Prostate gland (tissue), 2 donors: ENCODE measurements around the gene SLCO3A1. TPM values are rescaled to one million over a fixed set of nuclear protein-coding genes. Genes with fewer than 3 reads are reported as not detected.

Experiments
- DNase-seq: peaks from one replicate; pipeline ENCODE4 v3.0.0-alpha.2; 2019; ENCODE audit warnings: low spot score
- H3K27ac ChIP-seq, 2 donors: fragments of 200-600 bp; sonication (generic); 2 replicates each; pipeline ENCODE4 v1.5.1; 2017 to 2019
- H3K27me3 ChIP-seq: fragments of 200-600 bp; sonication (generic); replicated peaks from 2 replicates; pipeline ENCODE4 v1.5.1; 2019; ENCODE audit not compliant: insufficient read depth
- H3K36me3 ChIP-seq, 2 donors: fragments of 200-600 bp; sonication (generic); 1 replicate in 1 of 2; 2 replicates in 1 of 2; pipeline versions ENCODE4 v1.5.1 to v1.8.1; 2017 to 2019
- H3K4me1 ChIP-seq: fragments of 200-600 bp; sonication (generic); replicated peaks from 2 replicates; pipeline ENCODE4 v1.5.1; 2019
- H3K4me3 ChIP-seq, 2 donors: fragments of 200-600 bp; sonication (generic); 2 replicates each; pipeline ENCODE4 v1.5.1; 2017 to 2019
- H3K9me3 ChIP-seq: fragments of 200-600 bp; sonication (generic); 2 replicates; pipeline ENCODE4 v1.5.1; 2017
- POLR2A ChIP-seq: fragments of 450-650 bp; IDR thresholded peaks from one replicate; pipeline ENCODE4 v1.6.1; 2016; ENCODE audit warnings: antibody characterized with exemption, mild to moderate bottlenecking
- POLR2AphosphoS5 ChIP-seq: sonication (generic); formaldehyde crosslinking; IDR thresholded peaks from one replicate; pipeline ENCODE4 v1.6.1; 2017; ENCODE audit warnings: antibody characterized with exemption
- WGBS: methylation state at CpG from one replicate; pipeline ENCODE4 v1.1.5; 2018; 5-methylcytosine and 5-hydroxymethylcytosine counted together
- intact Hi-C: fragments of 100-400 bp; cut with DNase I; formaldehyde crosslinking; loops from one replicate; pipeline ENCODE4 v1.14.2; 2022
- total RNA-seq, 2 donors: library from RNA; depleted of rRNA; stranded (reverse); fragments of >200 nt; gene quantifications; one replicate each; pipeline ENCODE4 v1.1.0, GENCODE V29; 2016
- TF ChIP-seq, protein P1 (sequence below), 4 experiments: fragments of 200-600 bp in 2 of 4; fragments of 450-650 bp in 2 of 4; sonication (generic) in 2 of 4; IDR thresholded peaks; 1 replicate in 3 of 4; 2 replicates in 1 of 4; pipeline ENCODE4 v1.5.1; 2016 to 2019; ENCODE audit warnings: antibody characterized with exemption in 4 of 4, mild to moderate bottlenecking in 2 of 4, moderate library complexity in 2 of 4

SLCO3A1 gene
- total RNA-seq, 2 donors from 2014 or later = 7.4 to 35.3 TPM

DNA sequence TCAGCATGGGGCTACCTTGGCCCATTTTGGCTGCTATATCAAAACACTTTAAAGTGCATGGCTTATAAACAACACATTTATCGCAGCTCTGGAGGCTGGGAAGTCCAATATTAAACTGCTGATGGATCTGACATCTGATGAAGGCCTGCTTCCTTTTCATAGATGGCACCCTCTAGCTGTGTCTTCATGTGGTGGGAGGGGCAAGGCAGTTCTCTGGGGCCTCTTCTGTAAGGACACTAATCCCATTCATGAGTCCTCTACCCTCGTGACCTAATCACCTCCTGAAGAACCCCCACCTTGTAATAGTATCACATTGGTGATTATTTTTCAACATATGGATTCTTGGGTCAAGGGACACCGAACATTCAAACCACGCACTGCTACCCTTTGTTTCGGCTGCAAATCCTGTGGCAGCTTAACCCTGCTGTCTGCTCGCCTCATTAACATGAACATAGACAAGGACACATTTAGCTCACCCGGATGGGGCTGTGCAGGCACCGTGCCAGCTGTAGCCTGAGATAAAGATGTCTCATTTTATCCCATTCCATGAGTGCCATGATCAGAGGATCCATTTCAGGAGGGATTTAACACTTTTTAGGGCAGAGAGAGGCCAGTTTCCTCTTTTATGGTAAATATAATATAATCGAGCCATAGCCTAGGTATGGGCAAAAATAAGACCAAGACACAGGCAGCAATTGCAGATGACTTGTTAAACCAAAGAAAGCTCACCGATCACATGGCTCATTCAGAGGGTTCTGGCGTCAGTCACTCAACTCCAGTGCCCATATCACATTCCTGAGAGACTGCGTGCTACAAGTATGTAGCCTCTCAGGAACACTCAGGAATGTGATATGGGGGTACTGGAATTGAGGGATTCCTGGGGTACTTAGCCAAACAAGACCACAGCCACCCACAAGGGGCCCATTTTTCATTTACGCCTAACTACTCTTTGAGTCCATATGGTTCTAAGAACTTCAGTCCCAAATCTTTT, 289.0 kb downstream of the SLCO3A1 start:
- Histone ChIP-seq H3K4me1 (no peaks in the 10 kb centered on the region), H3K27me3 (no peaks in the 10 kb centered on the region), H3K4me3 (no peak overlapping the region), H3K27ac (no peak overlapping the region), H3K36me3 (no peaks in the 10 kb centered on the region), H3K9me3 (no peaks in the 10 kb centered on the region)
- WGBS = 88% methylated on average over 13 of the region's 13 CpGs
- intact Hi-C loops = no loop called here
- DNase-seq = no peak
- TF ChIP-seq POLR2A (no peak), POLR2AphosphoS5 (no peak)
- TF ChIP-seq, protein P1, sequence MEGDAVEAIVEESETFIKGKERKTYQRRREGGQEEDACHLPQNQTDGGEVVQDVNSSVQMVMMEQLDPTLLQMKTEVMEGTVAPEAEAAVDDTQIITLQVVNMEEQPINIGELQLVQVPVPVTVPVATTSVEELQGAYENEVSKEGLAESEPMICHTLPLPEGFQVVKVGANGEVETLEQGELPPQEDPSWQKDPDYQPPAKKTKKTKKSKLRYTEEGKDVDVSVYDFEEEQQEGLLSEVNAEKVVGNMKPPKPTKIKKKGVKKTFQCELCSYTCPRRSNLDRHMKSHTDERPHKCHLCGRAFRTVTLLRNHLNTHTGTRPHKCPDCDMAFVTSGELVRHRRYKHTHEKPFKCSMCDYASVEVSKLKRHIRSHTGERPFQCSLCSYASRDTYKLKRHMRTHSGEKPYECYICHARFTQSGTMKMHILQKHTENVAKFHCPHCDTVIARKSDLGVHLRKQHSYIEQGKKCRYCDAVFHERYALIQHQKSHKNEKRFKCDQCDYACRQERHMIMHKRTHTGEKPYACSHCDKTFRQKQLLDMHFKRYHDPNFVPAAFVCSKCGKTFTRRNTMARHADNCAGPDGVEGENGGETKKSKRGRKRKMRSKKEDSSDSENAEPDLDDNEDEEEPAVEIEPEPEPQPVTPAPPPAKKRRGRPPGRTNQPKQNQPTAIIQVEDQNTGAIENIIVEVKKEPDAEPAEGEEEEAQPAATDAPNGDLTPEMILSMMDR (IDR thresholded peaks at IDR 0.05) = no peak

DNA sequence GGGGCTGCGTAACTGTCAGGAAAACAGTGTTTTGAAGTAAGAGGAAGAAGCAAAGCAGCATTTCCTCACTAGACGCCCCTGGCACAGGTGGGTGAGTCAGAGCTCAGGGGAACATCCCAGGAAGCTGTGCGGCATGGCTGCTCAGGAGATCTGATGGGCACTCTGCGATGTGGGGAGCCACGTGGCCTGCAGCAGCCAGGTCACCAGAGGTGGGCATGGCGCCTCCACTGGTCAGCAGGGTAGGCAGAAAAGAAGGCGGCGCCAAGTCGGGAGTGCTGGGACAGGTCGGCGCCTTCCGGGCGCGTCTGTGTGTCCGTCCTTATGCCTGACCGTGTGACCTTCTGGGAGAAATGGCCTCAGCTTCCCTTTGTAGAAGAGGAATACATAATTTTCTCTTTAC, 290.3 kb downstream of the SLCO3A1 start:
- H3K27ac ChIP-seq = no peak overlapping the region
- DNase-seq = no peak
- no peaks in the 10 kb centered on the region for H3K36me3 ChIP-seq
- WGBS = 96% methylated on average over 16 of the region's 16 CpGs
- H3K9me3 ChIP-seq = no peaks in the 10 kb centered on the region
- no peaks in the 10 kb centered on the region for H3K27me3 ChIP-seq
- no peaks in the 10 kb centered on the region for H3K4me1 ChIP-seq
- no peak overlapping the region for H3K4me3 ChIP-seq
- TF ChIP-seq, protein P1 (IDR thresholded peaks at IDR 0.05) = no peak
- TF ChIP-seq POLR2AphosphoS5 (no peak), POLR2A (no peak)
- intact Hi-C loops = no loop called here

DNA sequence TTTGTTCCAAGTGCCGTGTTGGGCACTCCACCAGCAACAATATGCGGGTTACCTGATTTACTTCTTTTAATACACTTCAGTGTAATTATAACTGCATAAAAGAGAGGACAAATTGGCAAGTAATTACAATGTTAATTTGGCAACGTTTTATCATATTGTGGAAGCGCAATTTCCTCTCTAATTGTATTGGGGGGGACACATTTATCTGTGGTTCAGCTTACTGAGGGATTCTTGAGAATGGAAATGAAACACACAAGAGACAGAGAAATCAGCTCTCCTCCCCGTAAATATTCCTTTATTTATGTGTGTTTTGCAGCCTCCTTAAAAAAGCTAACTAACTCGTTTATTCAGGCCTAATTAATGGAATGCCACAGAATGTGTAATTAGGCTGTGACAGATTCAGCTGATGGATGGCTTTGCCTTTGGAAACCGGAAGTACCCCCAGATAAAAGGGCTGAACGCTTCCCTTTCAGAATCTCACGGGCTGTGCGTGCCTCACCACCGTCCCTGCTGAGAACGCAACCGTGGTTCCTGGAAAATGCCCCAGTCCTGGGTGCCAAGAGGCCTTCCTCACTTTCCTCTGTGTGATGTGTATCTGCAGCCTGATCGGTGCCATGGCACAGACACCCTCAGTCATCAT, 293.1 kb downstream of the SLCO3A1 start:
- DNase-seq = no peak
- no peaks in the 10 kb centered on the region for H3K27me3 ChIP-seq
- H3K4me3 ChIP-seq = no peak overlapping the region
- no peak overlapping the region for H3K27ac ChIP-seq
- TF ChIP-seq, protein P1 (IDR thresholded peaks at IDR 0.05) = no peak
- no peak for TF ChIP-seq POLR2AphosphoS5
- no peak for TF ChIP-seq POLR2A
- WGBS = 77% methylated on average over 14 of the region's 14 CpGs
- no peaks in the 10 kb centered on the region for H3K4me1 ChIP-seq
- H3K36me3 ChIP-seq = no peaks in the 10 kb centered on the region
- intact Hi-C loops = no loop called here
- no peaks in the 10 kb centered on the region for H3K9me3 ChIP-seq

DNA sequence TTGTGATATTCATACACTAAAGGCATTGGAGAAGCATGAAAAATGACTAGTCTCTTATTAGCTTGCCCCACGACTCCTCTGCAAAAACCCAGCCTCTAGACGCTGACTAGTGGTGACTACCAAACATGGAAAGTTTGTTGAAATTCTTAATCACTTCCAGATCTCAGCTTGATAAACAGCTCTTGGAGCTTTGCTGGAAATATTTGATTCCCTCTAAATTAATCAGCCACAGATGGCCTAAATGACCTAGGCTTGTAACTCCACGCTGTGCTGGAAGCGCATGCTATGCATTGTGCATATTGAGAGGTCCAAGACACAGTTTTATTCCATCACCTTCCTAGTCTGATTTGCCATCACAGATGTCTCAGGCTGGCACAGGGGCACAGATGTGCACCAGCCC, 295.5 kb downstream of the SLCO3A1 start:
- Histone ChIP-seq H3K9me3 (no peaks in the 10 kb centered on the region), H3K27ac (no peak overlapping the region), H3K4me3 (no peak overlapping the region), H3K36me3 (no peaks in the 10 kb centered on the region), H3K4me1 (no peaks in the 10 kb centered on the region), H3K27me3 (no peaks in the 10 kb centered on the region)
- intact Hi-C loops = no loop called here
- WGBS = 79% methylated on average over 4 of the region's 4 CpGs
- no peak for DNase-seq
- TF ChIP-seq, protein P1 (IDR thresholded peaks at IDR 0.05) = no peak
- no peak for TF ChIP-seq POLR2AphosphoS5
- no peak for TF ChIP-seq POLR2A
